Activated CD4-positive, alpha-beta T cell treated with anti-CD3 and anti-CD28 coated beads, Interleukin-2, amount 50 U/mL, for 48 hours (primary cell): Measurements from ENCODE around the gene PRUNE1.

Source experiments
- DNase-seq, 2 experiments: peaks; one replicate each; pipeline ENCODE4 v3.0.0-alpha.2; 2020

PRUNE1 gene

GRCh38 chr1:151008244-151009205 lies at the start of gene PRUNE1:
TSS of gene PRUNE1 (plus strand) at chr1:151008449. CDS start at chr1:151008633, 184 bp downstream.
- peak; percentile 97 to 98 for DNase-seq

- no peak for DNase-seq
These were observed 47.6 kb upstream of the PRUNE1 start for GRCh38 chr1:150960646-150961045.

- DNase-seq: no peak
These were observed 46.5 kb upstream of the PRUNE1 start for GRCh38 chr1:150961756-150962155.

- no peak for DNase-seq
These were observed 44.7 kb upstream of the PRUNE1 start for GRCh38 chr1:150963321-150964163.

- DNase-seq: no peak
These were observed 44.1 kb upstream of the PRUNE1 start for GRCh38 chr1:150964164-150964489.

- DNase-seq: no peak
These were observed 42.6 kb upstream of the PRUNE1 start for GRCh38 chr1:150965605-150966004.

- no peak for DNase-seq
These were observed 42.2 kb upstream of the PRUNE1 start for GRCh38 chr1:150966011-150966410.

GRCh38 chr1:150967936-150968335 lies 40.3 kb upstream of the PRUNE1 start:
- no peak for DNase-seq

GRCh38 chr1:150968491-150968890 lies 39.8 kb upstream of the PRUNE1 start:
- DNase-seq: no peak

- DNase-seq: no peak
These were observed 38.6 kb upstream of the PRUNE1 start for GRCh38 chr1:150969626-150970025.

- DNase-seq: no peak
These were observed 37.3 kb upstream of the PRUNE1 start for GRCh38 chr1:150970808-150971582.

GRCh38 chr1:150971583-150972416 lies 36.4 kb upstream of the PRUNE1 start:
- no peak for DNase-seq

- DNase-seq: no peak
These were observed 35.8 kb upstream of the PRUNE1 start for GRCh38 chr1:150972417-150972940.

- peak; percentile 36 to 38 for DNase-seq
These were observed 34.9 kb upstream of the PRUNE1 start for GRCh38 chr1:150973258-150973835.

- DNase-seq: peak; percentile 49 to 56
These were observed 34.2 kb upstream of the PRUNE1 start for GRCh38 chr1:150973836-150974579.

- DNase-seq: peak; percentile 64 to 67
These were observed 33.4 kb upstream of the PRUNE1 start, which contains the start of gene CERS2 for GRCh38 chr1:150974580-150975478. TSS of gene CERS2 (minus strand) at chr1:150974835. CDS start at chr1:150969090, 5,745 bp downstream.

GRCh38 chr1:150976401-150976821 lies 31.8 kb upstream of the PRUNE1 start:
- no peak for DNase-seq

GRCh38 chr1:150976879-150977694 lies 31.2 kb upstream of the PRUNE1 start:
- peak; percentile 84 to 90 for DNase-seq
